ENCODE results near the gene ESPNL.

ESPNL gene

GRCh38 chr2:238120463-238121298 lies 20.5 kb downstream of the ESPNL start:
- Histone ChIP-seq H3K4me1 (ENCODE audit: low read length) (no peaks in the 10 kb centered on the region), H3K9me2 (replicated peaks; ENCODE audit: insufficient read depth, low read length) (no peaks in the 10 kb centered on the region), H4K20me1 (ENCODE audit: insufficient read depth, low read length) (no peaks in the 10 kb centered on the region), H3K27ac (ENCODE audit: low read length) (no peak overlapping the region), H3K9me3 (replicated peaks; ENCODE audit: insufficient read depth, low read length) (no peaks in the 10 kb centered on the region), H3K9ac (ENCODE audit: low read length) (no peak overlapping the region), H3K4me3 (ENCODE audit: low read length) (no peak overlapping the region), H3K27me3 (replicated peaks; ENCODE audit: insufficient read depth, low read length) (no peaks in the 10 kb centered on the region; the same call in 1 of the 2 replicates), H3K4me2 (ENCODE audit: low read depth, low read length) (no peak overlapping the region), H3F3A (ENCODE audit: insufficient read depth, low read length) (no peaks in the 10 kb centered on the region), H3K36me3 (replicated peaks; ENCODE audit: insufficient read depth, low read length) (no peaks in the 10 kb centered on the region), H3K79me2 (ENCODE audit: low read length) (no peaks in the 10 kb centered on the region), H2AFZ (ENCODE audit: low read length) (no peak overlapping the region)
- TF ChIP-seq EZH2 (optimal IDR thresholded peaks at IDR 0.05; ENCODE audit: low read depth, low read length) (no peak), EZH2phosphoT487 (IDR thresholded peaks at IDR 0.05; ENCODE audit: low read length) (no peak), CTCF (IDR thresholded peaks at IDR 0.05; ENCODE audit: low read length) (no peak)
- no peak for DNase-seq

DNA sequence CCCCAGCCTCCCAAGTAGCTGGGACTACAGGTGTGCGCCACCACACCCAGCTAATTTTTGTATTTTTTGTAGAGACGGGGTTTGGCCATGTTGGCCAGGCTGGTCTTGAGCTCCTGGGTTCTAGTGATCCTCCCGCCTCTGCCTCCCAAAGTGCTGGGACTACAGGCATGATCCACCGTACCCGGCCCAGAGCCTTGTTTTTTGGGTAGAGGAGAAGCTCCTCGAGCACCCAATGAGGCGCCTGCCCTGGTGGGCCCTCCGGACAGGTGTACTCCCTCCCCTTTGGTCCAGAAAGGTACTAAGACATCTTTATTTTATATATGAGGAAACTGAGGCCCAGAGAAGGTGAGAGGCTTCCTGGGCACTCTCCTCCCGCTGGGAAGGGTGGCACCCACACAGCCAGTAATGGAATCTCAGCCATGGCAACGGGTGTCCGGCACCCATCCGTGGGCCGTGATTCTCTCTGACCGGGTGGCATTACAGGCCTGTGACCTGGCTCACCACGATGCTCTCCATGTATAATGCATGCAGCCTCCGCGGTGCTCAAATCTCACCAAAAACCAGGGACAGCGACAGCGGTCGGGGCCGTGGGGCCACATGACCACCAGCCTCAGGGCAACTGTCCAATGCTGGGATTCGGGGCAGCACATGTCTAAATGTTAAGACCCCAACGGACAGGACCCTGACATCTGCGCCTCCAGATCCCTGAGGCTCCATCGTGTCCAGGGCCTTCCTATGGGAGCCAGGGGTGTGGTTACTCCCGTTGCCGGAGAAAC lies 21.6 kb downstream of the ESPNL start:
- Histone ChIP-seq H3K9me3 (replicated peaks; ENCODE audit: insufficient read depth, low read length) (no peaks in the 10 kb centered on the region), H3K4me2 (ENCODE audit: low read depth, low read length) (no peak overlapping the region), H3K4me1 (ENCODE audit: low read length) (no peaks in the 10 kb centered on the region), H3K36me3 (replicated peaks; ENCODE audit: insufficient read depth, low read length) (no peaks in the 10 kb centered on the region), H3F3A (ENCODE audit: insufficient read depth, low read length) (no peaks in the 10 kb centered on the region), H3K9ac (ENCODE audit: low read length) (no peak overlapping the region), H2AFZ (ENCODE audit: low read length) (no peak overlapping the region), H4K20me1 (ENCODE audit: insufficient read depth, low read length) (no peaks in the 10 kb centered on the region), H3K9me2 (replicated peaks; ENCODE audit: insufficient read depth, low read length) (no peaks in the 10 kb centered on the region), H3K27me3 (replicated peaks; ENCODE audit: insufficient read depth, low read length) (no peaks in the 10 kb centered on the region; the same call in 1 of the 2 replicates), H3K4me3 (ENCODE audit: low read length) (no peak overlapping the region), H3K27ac (ENCODE audit: low read length) (no peak overlapping the region), H3K79me2 (ENCODE audit: low read length) (no peaks in the 10 kb centered on the region)
- TF ChIP-seq CTCF (IDR thresholded peaks at IDR 0.05; ENCODE audit: low read length) (no peak), EZH2 (optimal IDR thresholded peaks at IDR 0.05; ENCODE audit: low read depth, low read length) (no peak), EZH2phosphoT487 (IDR thresholded peaks at IDR 0.05; ENCODE audit: low read length) (no peak)
- no peak for DNase-seq

- TF ChIP-seq EZH2phosphoT487 (IDR thresholded peaks at IDR 0.05; ENCODE audit: low read length) (no peak), CTCF (IDR thresholded peaks at IDR 0.05; ENCODE audit: low read length) (no peak), EZH2 (optimal IDR thresholded peaks at IDR 0.05; ENCODE audit: low read depth, low read length) (no peak)
- Histone ChIP-seq H3K36me3 (replicated peaks; ENCODE audit: insufficient read depth, low read length) (no peaks in the 10 kb centered on the region), H2AFZ (ENCODE audit: low read length) (no peak overlapping the region), H3K4me1 (ENCODE audit: low read length) (no peaks in the 10 kb centered on the region), H3F3A (ENCODE audit: insufficient read depth, low read length) (no peaks in the 10 kb centered on the region), H3K27ac (ENCODE audit: low read length) (no peak overlapping the region), H3K79me2 (ENCODE audit: low read length) (no peaks in the 10 kb centered on the region), H3K4me3 (ENCODE audit: low read length) (no peak overlapping the region), H3K4me2 (ENCODE audit: low read depth, low read length) (no peak overlapping the region), H3K9me2 (replicated peaks; ENCODE audit: insufficient read depth, low read length) (no peaks in the 10 kb centered on the region), H3K27me3 (replicated peaks; ENCODE audit: insufficient read depth, low read length) (no peaks in the 10 kb centered on the region; the same call in 1 of the 2 replicates), H3K9ac (ENCODE audit: low read length) (no peak overlapping the region), H3K9me3 (replicated peaks; ENCODE audit: insufficient read depth, low read length) (no peaks in the 10 kb centered on the region), H4K20me1 (ENCODE audit: insufficient read depth, low read length) (no peaks in the 10 kb centered on the region)
- DNase-seq, result no peak
Measured at GRCh38 chr2:238122287-238123217, 22.4 kb downstream of the ESPNL start.
